ENCODE data around the gene RPP38.

RPP38 gene

GRCh38 chr10:15097011-15097812 is at the start of gene RPP38:
Gene RPP38 (plus strand): TSS chr10:15097355. CDS start chr10:15103315, 5,960 bp downstream.
- DNase-seq = peak; percentile 84

GRCh38 chr10:15049533-15049932 is 47.6 kb upstream of the RPP38 start:
- no peak for DNase-seq

GRCh38 chr10:15052121-15052520 is 45.0 kb upstream of the RPP38 start:
- DNase-seq = no peak

- DNase-seq = no peak
These were observed 44.1 kb upstream of the RPP38 start for GRCh38 chr10:15053061-15053460.

- no peak for DNase-seq
These were observed 38.5 kb upstream of the RPP38 start for GRCh38 chr10:15058689-15059088.

- no peak for DNase-seq
These were observed 37.2 kb upstream of the RPP38 start for GRCh38 chr10:15059914-15060313.

- DNase-seq = no peak
These were observed 36.5 kb upstream of the RPP38 start for GRCh38 chr10:15060638-15061037.

GRCh38 chr10:15067154-15067553 is 30.0 kb upstream of the RPP38 start:
- no peak for DNase-seq

GRCh38 chr10:15068802-15069201 is 28.4 kb upstream of the RPP38 start:
- DNase-seq = no peak

- DNase-seq = no peak
These were observed 27.9 kb upstream of the RPP38 start for GRCh38 chr10:15069230-15069629.

GRCh38 chr10:15072358-15072757 is 24.8 kb upstream of the RPP38 start:
- DNase-seq = no peak

- no peak for DNase-seq
These were observed 21.7 kb upstream of the RPP38 start for GRCh38 chr10:15075421-15075820.

GRCh38 chr10:15083674-15084501 is 13.3 kb upstream of the RPP38 start:
- DNase-seq = no peak

GRCh38 chr10:15084502-15084922 is 12.6 kb upstream of the RPP38 start:
- DNase-seq = no peak

- DNase-seq = peak; percentile 79
These were observed 8.5 kb upstream of the RPP38 start, which contains the start of gene ACBD7 for GRCh38 chr10:15088428-15089261. Gene ACBD7 (minus strand): TSS chr10:15088776. CDS start chr10:15088728, 48 bp downstream.

GRCh38 chr10:15091418-15091817 is 5.7 kb upstream of the RPP38 start:
- DNase-seq = no peak

- no peak for DNase-seq
These were observed 4.2 kb upstream of the RPP38 start for GRCh38 chr10:15092855-15093408.

GRCh38 chr10:15096661-15097010 is 519 bp upstream of the RPP38 start:
- DNase-seq = no peak

- DNase-seq = no peak
These were observed 2.7 kb downstream of the RPP38 start for GRCh38 chr10:15099886-15100285.

GRCh38 chr10:15103513-15103912 is 6.4 kb downstream of the RPP38 start:
- no peak for DNase-seq

GRCh38 chr10:15106352-15107013 is 9.3 kb downstream of the RPP38 start:
- DNase-seq = peak; percentile 39

GRCh38 chr10:15112657-15113056 is 15.5 kb downstream of the RPP38 start:
- no peak for DNase-seq
